Camera-type eye (tissue), 1 donor: ENCODE measurements around the gene DAO. TPM values are rescaled to one million over a fixed set of nuclear protein-coding genes. Genes with fewer than 3 reads are reported as not detected.

ENCODE experiments used
- total RNA-seq: library from RNA; depleted of rRNA; stranded (reverse); fragments of >200 nt; gene quantifications from one replicate; pipeline ENCODE4 v1.2.3, GENCODE V29; 2014

Gene DAO
- not detected for total RNA-seq

GRCh38 chr12:108879615-108880254 lies at the start of gene DAO:
DAO (plus strand) TSS chr12:108880092; CDS start chr12:108885007, 4,915 bp downstream.

Other genes starting within 250 kb of the DAO start
- gene SELPLG, start 246.2 kb upstream of the DAO start, total RNA-seq, result 2.9 TPM
- gene CORO1C, start 148.6 kb upstream of the DAO start, total RNA-seq, result 127 TPM
- 21.7 TPM for gene SSH1, start 22.5 kb upstream of the DAO start, total RNA-seq
- gene SVOP, start 141.0 kb downstream of the DAO start, total RNA-seq, result 21.6 TPM
- gene USP30, start 172.5 kb downstream of the DAO start, total RNA-seq, result 32.4 TPM
- gene ALKBH2, start 213.4 kb downstream of the DAO start, total RNA-seq, result 16.9 TPM
- gene UNG, start 217.5 kb downstream of the DAO start, total RNA-seq, result 31.3 TPM
- 28.3 TPM for gene ACACB, start 236.5 kb downstream of the DAO start, total RNA-seq